ENCODE measurements around the gene UBE2O.

Gene UBE2O

GRCh38 chr17:76408037-76408849 is 44.7 kb downstream of the UBE2O start:
- no peaks in the 10 kb centered on the region for H3K27me3 Mint-ChIP-seq
- DNase-seq (ENCODE audit: low spot score in 2 of 2) = peak; percentile 48 to 49

GRCh38 chr17:76407509-76407908 is 45.4 kb downstream of the UBE2O start:
- no peak overlapping the region for H3K27ac Mint-ChIP-seq (ENCODE audit: low read depth)

More at GRCh38 chr17:76408037-76408849, 44.7 kb downstream of the UBE2O start:
- H3K4me3 Mint-ChIP-seq = no peak overlapping the region
- H3K4me1 Mint-ChIP-seq = peaks cover 10% of the 10 kb centered on the region
- no peak overlapping the region for H3K27ac Mint-ChIP-seq (ENCODE audit: low read depth)
- ATAC-seq (replicated peaks; ENCODE audit: extremely low read depth, poor library complexity, severe bottlenecking) = peak; percentile 77
- H3K36me3 Mint-ChIP-seq (ENCODE audit: insufficient read depth) = peaks cover 18% of the 10 kb centered on the region
- no peaks in the 10 kb centered on the region for H3K9me3 Mint-ChIP-seq

GRCh38 chr17:76405967-76406647 is 46.8 kb downstream of the UBE2O start:
- DNase-seq (ENCODE audit: low spot score in 2 of 2) (no peak), ATAC-seq (replicated peaks; ENCODE audit: extremely low read depth, poor library complexity, severe bottlenecking) (no peak)
- peaks cover 29% of the 10 kb centered on the region for H3K36me3 Mint-ChIP-seq (ENCODE audit: insufficient read depth)
- no peak overlapping the region for H3K27ac Mint-ChIP-seq (ENCODE audit: low read depth)
- peaks cover 10% of the 10 kb centered on the region for H3K4me1 Mint-ChIP-seq
- no peaks in the 10 kb centered on the region for H3K9me3 Mint-ChIP-seq
- no peak overlapping the region for H3K4me3 Mint-ChIP-seq
- H3K27me3 Mint-ChIP-seq = no peaks in the 10 kb centered on the region

More at GRCh38 chr17:76407509-76407908, 45.4 kb downstream of the UBE2O start:
- peaks cover 20% of the 10 kb centered on the region for H3K36me3 Mint-ChIP-seq (ENCODE audit: insufficient read depth)
- H3K4me1 Mint-ChIP-seq = peaks cover 10% of the 10 kb centered on the region
- H3K9me3 Mint-ChIP-seq = no peaks in the 10 kb centered on the region
- DNase-seq (ENCODE audit: low spot score in 2 of 2) (no peak), ATAC-seq (replicated peaks; ENCODE audit: extremely low read depth, poor library complexity, severe bottlenecking) (no peak)
- H3K4me3 Mint-ChIP-seq = no peak overlapping the region
- H3K27me3 Mint-ChIP-seq = no peaks in the 10 kb centered on the region

- ATAC-seq (replicated peaks; ENCODE audit: extremely low read depth, poor library complexity, severe bottlenecking) (no peak), DNase-seq (ENCODE audit: low spot score in 2 of 2) (no peak)
- Mint-ChIP-seq H3K9me3 (no peaks in the 10 kb centered on the region), H3K4me1 (peaks cover 10% of the 10 kb centered on the region), H3K4me3 (no peak overlapping the region), H3K27me3 (no peaks in the 10 kb centered on the region), H3K36me3 (ENCODE audit: insufficient read depth) (peaks cover 34% of the 10 kb centered on the region), H3K27ac (ENCODE audit: low read depth) (no peak overlapping the region)
These were observed 47.4 kb downstream of the UBE2O start for GRCh38 chr17:76405607-76405966.

- no peak overlapping the region for H3K4me3 Mint-ChIP-seq
- H3K36me3 Mint-ChIP-seq (ENCODE audit: insufficient read depth) = peaks cover 35% of the 10 kb centered on the region
- peaks cover 6% of the 10 kb centered on the region for H3K4me1 Mint-ChIP-seq
- no peaks in the 10 kb centered on the region for H3K9me3 Mint-ChIP-seq
- no peak for DNase-seq (ENCODE audit: low spot score in 2 of 2)
- no peaks in the 10 kb centered on the region for H3K27me3 Mint-ChIP-seq
- no peak for ATAC-seq (replicated peaks; ENCODE audit: extremely low read depth, poor library complexity, severe bottlenecking)
- H3K27ac Mint-ChIP-seq (ENCODE audit: low read depth) = no peak overlapping the region
These were observed 47.9 kb downstream of the UBE2O start for GRCh38 chr17:76404976-76405563.

- Mint-ChIP-seq H3K4me1 (no peaks in the 10 kb centered on the region), H3K27ac (ENCODE audit: low read depth) (no peak overlapping the region), H3K9me3 (no peaks in the 10 kb centered on the region), H3K36me3 (ENCODE audit: insufficient read depth) (peaks cover 33% of the 10 kb centered on the region), H3K4me3 (no peak overlapping the region), H3K27me3 (no peaks in the 10 kb centered on the region)
- no peak for ATAC-seq (replicated peaks; ENCODE audit: extremely low read depth, poor library complexity, severe bottlenecking)
- no peak for DNase-seq (ENCODE audit: low spot score in 2 of 2)
These were observed 48.7 kb downstream of the UBE2O start for GRCh38 chr17:76404256-76404655.

- Mint-ChIP-seq H3K9me3 (no peaks in the 10 kb centered on the region), H3K4me3 (no peak overlapping the region), H3K27me3 (no peaks in the 10 kb centered on the region), H3K36me3 (ENCODE audit: insufficient read depth) (peaks cover 34% of the 10 kb centered on the region), H3K4me1 (no peaks in the 10 kb centered on the region), H3K27ac (ENCODE audit: low read depth) (no peak overlapping the region)
- no peak for ATAC-seq (replicated peaks; ENCODE audit: extremely low read depth, poor library complexity, severe bottlenecking)
- DNase-seq (ENCODE audit: low spot score in 2 of 2) = no peak
These were observed 50.2 kb downstream of the UBE2O start for GRCh38 chr17:76402711-76403110.

GRCh38 chr17:76399175-76400172 is 53.5 kb downstream of the UBE2O start:
- Mint-ChIP-seq H3K4me1 (no peaks in the 10 kb centered on the region), H3K4me3 (no peak overlapping the region), H3K27ac (ENCODE audit: low read depth) (no peak overlapping the region), H3K27me3 (no peaks in the 10 kb centered on the region), H3K36me3 (ENCODE audit: insufficient read depth) (peaks cover 38% of the 10 kb centered on the region), H3K9me3 (no peaks in the 10 kb centered on the region)
- ATAC-seq (replicated peaks; ENCODE audit: extremely low read depth, poor library complexity, severe bottlenecking) (no peak), DNase-seq (ENCODE audit: low spot score in 2 of 2) (no peak)

- Mint-ChIP-seq H3K4me3 (no peak overlapping the region), H3K27ac (ENCODE audit: low read depth) (no peak overlapping the region), H3K9me3 (no peaks in the 10 kb centered on the region), H3K27me3 (no peaks in the 10 kb centered on the region), H3K4me1 (no peaks in the 10 kb centered on the region), H3K36me3 (ENCODE audit: insufficient read depth) (peaks cover 36% of the 10 kb centered on the region)
- ATAC-seq (replicated peaks; ENCODE audit: extremely low read depth, poor library complexity, severe bottlenecking) (no peak), DNase-seq (ENCODE audit: low spot score in 2 of 2) (no peak)
These were observed 54.3 kb downstream of the UBE2O start for GRCh38 chr17:76398523-76399174.

- Mint-ChIP-seq H3K36me3 (ENCODE audit: insufficient read depth) (peaks cover 31% of the 10 kb centered on the region), H3K27ac (ENCODE audit: low read depth) (no peak overlapping the region), H3K4me3 (no peak overlapping the region), H3K27me3 (no peaks in the 10 kb centered on the region), H3K4me1 (no peaks in the 10 kb centered on the region), H3K9me3 (no peaks in the 10 kb centered on the region)
- DNase-seq (ENCODE audit: low spot score in 2 of 2) (peak; percentile 71 to 84), ATAC-seq (replicated peaks; ENCODE audit: extremely low read depth, poor library complexity, severe bottlenecking) (peak; percentile 70)
These were observed 55.0 kb downstream of the UBE2O start for GRCh38 chr17:76397687-76398522.

GRCh38 chr17:76397184-76397583 is 55.8 kb downstream of the UBE2O start:
- DNase-seq (ENCODE audit: low spot score in 2 of 2) (no peak), ATAC-seq (replicated peaks; ENCODE audit: extremely low read depth, poor library complexity, severe bottlenecking) (no peak)
- H3K9me3 Mint-ChIP-seq = no peaks in the 10 kb centered on the region
- H3K27me3 Mint-ChIP-seq = no peaks in the 10 kb centered on the region
- H3K4me3 Mint-ChIP-seq = no peak overlapping the region
- H3K27ac Mint-ChIP-seq (ENCODE audit: low read depth) = no peak overlapping the region
- no peaks in the 10 kb centered on the region for H3K4me1 Mint-ChIP-seq
- peaks cover 30% of the 10 kb centered on the region for H3K36me3 Mint-ChIP-seq (ENCODE audit: insufficient read depth)
